Stimulated activated CD8-positive, alpha-beta memory T cell treated with anti-CD3 and anti-CD28 coated beads, Interleukin-15, amount 100 ng/mL, for 4 hours (primary cell): Measurements from ENCODE around the gene ARHGEF7.
A peak's percentile ranks its signal among the peaks of the same experiment; 100 is the strongest.

Experiments used
- DNase-seq, 2 donors: peaks; one replicate each; pipeline ENCODE4 v3.0.0-alpha.2; 2020; ENCODE audit warnings: low read depth in 2 of 2

The ARHGEF7 gene

GRCh38 chr13:111139873-111140561 lies 24.9 kb downstream of the ARHGEF7 start:
- DNase-seq: no peak

GRCh38 chr13:111140562-111141105 lies 25.5 kb downstream of the ARHGEF7 start:
- DNase-seq: no peak

- DNase-seq: no peak
Observed at GRCh38 chr13:111142472-111142871, 27.4 kb downstream of the ARHGEF7 start.

GRCh38 chr13:111143865-111144540 lies 28.9 kb downstream of the ARHGEF7 start:
- no peak for DNase-seq

GRCh38 chr13:111145071-111145470 lies 30.0 kb downstream of the ARHGEF7 start:
- DNase-seq: no peak

GRCh38 chr13:111145506-111145905 lies 30.4 kb downstream of the ARHGEF7 start:
- DNase-seq: no peak

GRCh38 chr13:111152844-111153243 lies 37.7 kb downstream of the ARHGEF7 start:
- no peak for DNase-seq

- peak; percentile 87 to 92 for DNase-seq
Observed at GRCh38 chr13:111153279-111153976, 38.3 kb downstream of the ARHGEF7 start.

- DNase-seq: peak in 1 of 2 donors; percentile 5
Observed at GRCh38 chr13:111153977-111154332, 38.8 kb downstream of the ARHGEF7 start.

GRCh38 chr13:111156421-111156820 lies 41.3 kb downstream of the ARHGEF7 start:
- DNase-seq: no peak

- DNase-seq: no peak
Observed at GRCh38 chr13:111158136-111158805, 43.2 kb downstream of the ARHGEF7 start.

- no peak for DNase-seq
Observed at GRCh38 chr13:111159362-111160320, 44.5 kb downstream of the ARHGEF7 start.

GRCh38 chr13:111160648-111161047 lies 45.5 kb downstream of the ARHGEF7 start:
- no peak for DNase-seq

- DNase-seq: no peak
Observed at GRCh38 chr13:111161601-111162600, 46.8 kb downstream of the ARHGEF7 start.

- DNase-seq: no peak
Observed at GRCh38 chr13:111165241-111166010, 50.3 kb downstream of the ARHGEF7 start.

- DNase-seq: no peak
Observed at GRCh38 chr13:111166882-111167675, 52.0 kb downstream of the ARHGEF7 start.

- DNase-seq: no peak
Observed at GRCh38 chr13:111168107-111168506, 53.0 kb downstream of the ARHGEF7 start.

GRCh38 chr13:111171112-111171511 lies 56.0 kb downstream of the ARHGEF7 start:
- DNase-seq: no peak
